H9 (cell line): ENCODE results near the gene FMNL1. TPM values are rescaled to one million over a fixed set of nuclear protein-coding genes. Genes with fewer than 3 reads are reported as not detected.

Experiments
- DNase-seq: peaks from one replicate; pipeline ENCODE4 v3.0.0-alpha.2; 2017
- H2AFZ ChIP-seq: one replicate; pipeline ENCODE4 v1.6.1; 2013; ENCODE audit warnings: mild to moderate bottlenecking, low read length, control low read depth, moderate library complexity
- H2AK5ac ChIP-seq: 2 replicates; pipeline ENCODE4 v1.6.1; 2013; ENCODE audit warnings: low read length, control low read depth, mixed read lengths; ENCODE audit not compliant: insufficient read length
- H2BK120ac ChIP-seq: one replicate; pipeline ENCODE4 v1.6.1; 2013; ENCODE audit warnings: low read depth, mild to moderate bottlenecking, low read length, control low read depth, inconsistent platforms; ENCODE audit not compliant: poor library complexity, severe bottlenecking
- H2BK12ac ChIP-seq: 2 replicates; pipeline ENCODE4 v1.6.1; 2013; ENCODE audit warnings: low read length, control low read depth, mixed read lengths, low read depth; ENCODE audit not compliant: insufficient read length
- H2BK15ac ChIP-seq: 2 replicates; pipeline ENCODE4 v1.6.1; 2013; ENCODE audit warnings: low read depth, low read length, control low read depth
- H2BK20ac ChIP-seq: one replicate; pipeline ENCODE4 v1.6.1; 2013; ENCODE audit warnings: low read depth, mild to moderate bottlenecking, low read length, control low read depth, inconsistent platforms; ENCODE audit not compliant: poor library complexity, severe bottlenecking
- H2BK5ac ChIP-seq: 2 replicates; pipeline ENCODE4 v1.6.1; 2013; ENCODE audit warnings: low read length, control low read depth, mixed read lengths; ENCODE audit not compliant: insufficient read length
- H3K14ac ChIP-seq: 2 replicates; pipeline ENCODE4 v1.6.1; 2013; ENCODE audit warnings: low read length, control low read depth; ENCODE audit not compliant: insufficient read depth
- H3K18ac ChIP-seq: 2 replicates; pipeline ENCODE4 v1.6.1; 2013; ENCODE audit warnings: low read depth, mild to moderate bottlenecking, mixed read lengths, low read length, control low read depth; ENCODE audit not compliant: insufficient read length
- H3K23ac ChIP-seq: 2 replicates; pipeline ENCODE4 v1.6.1; 2013; ENCODE audit warnings: low read length, control low read depth, mixed read lengths, low read depth; ENCODE audit not compliant: insufficient read length
- H3K23me2 ChIP-seq: 2 replicates; pipeline ENCODE4 v1.6.1; 2013; ENCODE audit warnings: low read depth, mild to moderate bottlenecking, mixed read lengths, low read length, control low read depth; ENCODE audit not compliant: insufficient read length, poor library complexity, severe bottlenecking
- H3K27ac ChIP-seq: 2 replicates; pipeline ENCODE4 v1.5.1; 2013; ENCODE audit warnings: low read length, control low read depth, mixed read lengths, low read depth; ENCODE audit not compliant: insufficient read length
- H3K27me3 ChIP-seq: 2 replicates; pipeline ENCODE4 v1.6.1; 2013; ENCODE audit warnings: low read length, control low read depth, inconsistent platforms; ENCODE audit not compliant: insufficient read depth
- H3K4ac ChIP-seq: 2 replicates; pipeline ENCODE4 v1.6.1; 2013; ENCODE audit warnings: low read depth, mild to moderate bottlenecking, control low read depth, inconsistent platforms, low read length, moderate library complexity
- H3K4me1 ChIP-seq: 2 replicates; pipeline ENCODE4 v1.6.1; 2013; ENCODE audit warnings: low read length, control low read depth, inconsistent platforms; ENCODE audit not compliant: insufficient read depth
- H3K4me2 ChIP-seq: 2 replicates; pipeline ENCODE4 v1.6.1; 2013; ENCODE audit warnings: low read length, control low read depth, mixed read lengths; ENCODE audit not compliant: insufficient read length, insufficient read depth
- H3K56ac ChIP-seq: 2 replicates; pipeline ENCODE4 v1.6.1; 2013; ENCODE audit warnings: low read depth, mild to moderate bottlenecking, mixed read lengths, low read length, control low read depth; ENCODE audit not compliant: insufficient read length
- H3K79me1 ChIP-seq: 2 replicates; pipeline ENCODE4 v1.6.1; 2013; ENCODE audit warnings: low read depth, mild to moderate bottlenecking, moderate library complexity, low read length, control low read depth, inconsistent platforms; ENCODE audit not compliant: insufficient read depth, poor library complexity, severe bottlenecking
- H3K79me2 ChIP-seq: 2 replicates; pipeline ENCODE4 v1.6.1; 2013; ENCODE audit warnings: low read length, control low read depth, inconsistent platforms; ENCODE audit not compliant: insufficient read depth
- H3K9ac ChIP-seq: 2 replicates; pipeline ENCODE4 v1.6.1; 2013; ENCODE audit warnings: low read length, control low read depth, mixed read lengths; ENCODE audit not compliant: insufficient read length; ENCODE audit errors: extremely low read depth
- H3K9me3 ChIP-seq: one replicate; pipeline ENCODE4 v1.6.1; 2013; ENCODE audit warnings: low read depth, low read length, inconsistent platforms; ENCODE audit not compliant: control insufficient read depth
- H3T11ph ChIP-seq: one replicate; pipeline ENCODE4 v1.6.1; 2013; ENCODE audit warnings: mild to moderate bottlenecking, low read length, control low read depth, inconsistent platforms
- H4K20me1 ChIP-seq: one replicate; pipeline ENCODE4 v1.6.1; 2013; ENCODE audit not compliant: control insufficient read depth, insufficient read length, insufficient read depth
- H4K5ac ChIP-seq: 2 replicates; pipeline ENCODE4 v1.6.1; 2013; ENCODE audit warnings: low read depth, mild to moderate bottlenecking, mixed read lengths, low read length, control low read depth; ENCODE audit not compliant: insufficient read length
- H4K8ac ChIP-seq: replicated peaks from 2 replicates; pipeline ENCODE4 v1.6.1; 2013; ENCODE audit warnings: low read length, control low read depth, mixed read lengths, low read depth; ENCODE audit not compliant: insufficient read length
- H4K91ac ChIP-seq: 2 replicates; pipeline ENCODE4 v1.6.1; 2013; ENCODE audit warnings: low read depth, mild to moderate bottlenecking, moderate library complexity, mixed read lengths, low read length, control low read depth; ENCODE audit not compliant: insufficient read length
- H3K27ac Mint-ChIP-seq, 3 experiments: 2 replicates in 2 of 3; 3 replicates in 1 of 3; pipeline ENCODE4 v1.8.0; 2020 to 2021; ENCODE audit warnings: mixed read lengths in 3 of 3, mild to moderate bottlenecking in 1 of 3, moderate library complexity in 1 of 3
- H3K27me3 Mint-ChIP-seq: 2 replicates; pipeline ENCODE4 v1.8.0; 2021; ENCODE audit warnings: low read depth, mild to moderate bottlenecking, moderate library complexity, mixed read lengths
- H3K36me3 Mint-ChIP-seq, 3 experiments: 2 replicates in 2 of 3; 3 replicates in 1 of 3; pipeline ENCODE4 v1.8.0; 2020 to 2021; ENCODE audit warnings: low read depth in 3 of 3, mixed read lengths in 3 of 3; ENCODE audit not compliant: insufficient read depth in 1 of 3
- H3K4me1 Mint-ChIP-seq, 2 experiments: 2 replicates each; pipeline ENCODE4 v1.8.0; 2020; ENCODE audit warnings: mixed read lengths in 2 of 2
- H3K4me3 Mint-ChIP-seq, 2 experiments: 2 replicates in 1 of 2; 3 replicates in 1 of 2; pipeline ENCODE4 v1.8.0; 2020 to 2021; ENCODE audit warnings: mild to moderate bottlenecking in 2 of 2, mixed read lengths in 2 of 2, moderate library complexity in 1 of 2
- H3K9me3 Mint-ChIP-seq, 2 experiments: 2 replicates in 1 of 2; 3 replicates in 1 of 2; pipeline ENCODE4 v1.8.0; 2020; ENCODE audit warnings: mild to moderate bottlenecking in 2 of 2, mixed read lengths in 2 of 2, moderate library complexity in 1 of 2
- WGBS: extraction: QIAGEN DNeasy Blood & Tissue Kit; methylation state at CpG from one replicate; pipeline ENCODE4 v1.1.7; 2013; ENCODE audit warnings: missing lambda C conversion rate, low lambda C conversion rate, mixed read lengths; ENCODE audit not compliant: insufficient read length; ENCODE audit errors: extremely low coverage; 5-methylcytosine and 5-hydroxymethylcytosine counted together
- total RNA-seq: library from RNA; stranded (reverse); gene quantifications from 2 replicates; pipeline ENCODE4 v1.2.1, GENCODE V29; 2021
- TF ChIP-seq, protein P1 (sequence below): fragments of 200-600 bp; sonication (generic); conservative IDR thresholded peaks from 3 replicates; pipeline ENCODE4 v1.8.0; 2021; ENCODE audit warnings: antibody characterized with exemption, mild to moderate bottlenecking

Gene FMNL1
- total RNA-seq, 1 experiment from 2014 or later, result 6.9 TPM

DNA sequence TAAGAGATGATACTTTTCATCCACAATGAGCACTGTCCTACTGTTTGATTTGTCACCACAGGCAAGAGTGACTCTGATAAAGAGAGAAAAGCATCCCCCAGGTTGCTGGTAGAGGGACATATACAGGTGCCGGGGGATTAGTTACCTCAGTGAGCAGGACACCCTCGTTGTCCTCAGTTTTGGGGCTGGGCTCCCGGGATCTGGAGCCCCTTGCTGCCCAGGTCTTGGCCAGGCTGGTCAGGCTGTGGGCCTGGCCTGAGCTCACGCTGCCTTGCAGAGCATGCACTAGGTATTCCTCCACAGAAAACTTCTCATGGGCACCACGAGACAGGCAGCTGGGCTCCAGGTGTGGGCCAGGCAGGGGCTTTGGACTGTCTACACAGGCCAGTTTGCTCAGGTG is 64.6 kb downstream of the FMNL1 start:
- Histone ChIP-seq H3K79me2 (no peaks in the 10 kb centered on the region), H3K4me2 (no peak overlapping the region), H3K4ac (no peak overlapping the region), H4K20me1 (no peaks in the 10 kb centered on the region), H4K5ac (no peak overlapping the region), H3T11ph (no peak overlapping the region), H4K8ac (no peak overlapping the region), H3K9ac (no peak overlapping the region), H4K91ac (no peak overlapping the region), H2AK5ac (no peak overlapping the region), H3K79me1 (no peaks in the 10 kb centered on the region), H2BK15ac (no peak overlapping the region), H3K14ac (no peak overlapping the region), H2AFZ (no peak overlapping the region), H2BK20ac (no peak overlapping the region), H3K23me2 (no peaks in the 10 kb centered on the region), H2BK12ac (no peak overlapping the region), H3K23ac (no peak overlapping the region), H3K27me3 (no peaks in the 10 kb centered on the region), H2BK120ac (no peak overlapping the region), H3K4me1 (no peaks in the 10 kb centered on the region), H3K18ac (no peak overlapping the region), H2BK5ac (no peak overlapping the region), H3K9me3 (no peaks in the 10 kb centered on the region), H3K27ac (no peak overlapping the region), H3K56ac (no peak overlapping the region)
- H3K36me3 Mint-ChIP-seq, result peaks cover 14 to 64% (median 61%) of the 10 kb centered on the region in 3 experiments; a peak in 6 of 7 replicates
- no peaks in the 10 kb centered on the region for H3K27me3 Mint-ChIP-seq
- no peaks in the 10 kb centered on the region for H3K9me3 Mint-ChIP-seq
- WGBS, result no CpG with 5 or more reads among the region's 5 CpGs
- TF ChIP-seq, protein P1, sequence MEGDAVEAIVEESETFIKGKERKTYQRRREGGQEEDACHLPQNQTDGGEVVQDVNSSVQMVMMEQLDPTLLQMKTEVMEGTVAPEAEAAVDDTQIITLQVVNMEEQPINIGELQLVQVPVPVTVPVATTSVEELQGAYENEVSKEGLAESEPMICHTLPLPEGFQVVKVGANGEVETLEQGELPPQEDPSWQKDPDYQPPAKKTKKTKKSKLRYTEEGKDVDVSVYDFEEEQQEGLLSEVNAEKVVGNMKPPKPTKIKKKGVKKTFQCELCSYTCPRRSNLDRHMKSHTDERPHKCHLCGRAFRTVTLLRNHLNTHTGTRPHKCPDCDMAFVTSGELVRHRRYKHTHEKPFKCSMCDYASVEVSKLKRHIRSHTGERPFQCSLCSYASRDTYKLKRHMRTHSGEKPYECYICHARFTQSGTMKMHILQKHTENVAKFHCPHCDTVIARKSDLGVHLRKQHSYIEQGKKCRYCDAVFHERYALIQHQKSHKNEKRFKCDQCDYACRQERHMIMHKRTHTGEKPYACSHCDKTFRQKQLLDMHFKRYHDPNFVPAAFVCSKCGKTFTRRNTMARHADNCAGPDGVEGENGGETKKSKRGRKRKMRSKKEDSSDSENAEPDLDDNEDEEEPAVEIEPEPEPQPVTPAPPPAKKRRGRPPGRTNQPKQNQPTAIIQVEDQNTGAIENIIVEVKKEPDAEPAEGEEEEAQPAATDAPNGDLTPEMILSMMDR, result no peak
- H3K4me3 Mint-ChIP-seq, result no peak overlapping the region
- DNase-seq, result no peak
- H3K27ac Mint-ChIP-seq, result no peak overlapping the region
- H3K4me1 Mint-ChIP-seq, result peaks cover 2 to 5% of the 10 kb centered on the region in 2 experiments; a peak in 2 of 4 replicates
